Glutamatergic neuron (in vitro differentiated cells): ENCODE results near the gene AGPAT3. TPM values are rescaled to one million over a fixed set of nuclear protein-coding genes. Genes with fewer than 3 reads are reported as not detected.

ENCODE experiments used
- DNase-seq: peaks from one replicate; pipeline ENCODE4 v3.0.0; 2022
- H3K27ac Mint-ChIP-seq: one replicate; pipeline ENCODE4 v1.8.0; 2020; ENCODE audit warnings: mild to moderate bottlenecking, mixed read lengths, inconsistent platforms; ENCODE audit not compliant: unreplicated experiment
- H3K27me3 Mint-ChIP-seq: one replicate; pipeline ENCODE4 v1.8.0; 2020; ENCODE audit warnings: mild to moderate bottlenecking, moderate library complexity, mixed read lengths, inconsistent platforms; ENCODE audit not compliant: unreplicated experiment
- H3K36me3 Mint-ChIP-seq: one replicate; pipeline ENCODE4 v1.8.0; 2020; ENCODE audit warnings: mild to moderate bottlenecking, mixed read lengths, inconsistent platforms; ENCODE audit not compliant: unreplicated experiment
- H3K4me1 Mint-ChIP-seq: one replicate; pipeline ENCODE4 v1.8.0; 2020; ENCODE audit warnings: mild to moderate bottlenecking, low read depth, mixed read lengths, inconsistent platforms; ENCODE audit not compliant: unreplicated experiment
- H3K4me3 Mint-ChIP-seq: one replicate; pipeline ENCODE4 v1.8.0; 2020; ENCODE audit warnings: mild to moderate bottlenecking, mixed read lengths, inconsistent platforms; ENCODE audit not compliant: unreplicated experiment
- H3K9me3 Mint-ChIP-seq: one replicate; pipeline ENCODE4 v1.8.0; 2020; ENCODE audit warnings: mild to moderate bottlenecking, moderate library complexity, mixed read lengths, inconsistent platforms; ENCODE audit not compliant: unreplicated experiment
- CTCF ChIP-seq: fragments of 200-600 bp; sonication (generic); IDR thresholded peaks from one replicate; pipeline ENCODE4 v1.5.0; 2021; ENCODE audit not compliant: partially characterized antibody, unreplicated experiment
- total RNA-seq: library from RNA; stranded (reverse); fragmentation: NEBNext Ultra II Directional; extraction: Animal tissue kit (Norgen Biotek cat#: 25700); gene quantifications from one replicate; pipeline ENCODE4 v1.2.1, GENCODE V29; 2021; ENCODE audit not compliant: unreplicated experiment

Gene AGPAT3
- total RNA-seq, 1 donor from 2014 or later, result 12.6 TPM

- no peak for DNase-seq
- Mint-ChIP-seq H3K9me3 (peaks cover 3% of the 10 kb centered on the region), H3K4me3 (no peak overlapping the region), H3K27me3 (no peaks in the 10 kb centered on the region), H3K27ac (no peak overlapping the region), H3K4me1 (peaks cover 3% of the 10 kb centered on the region), H3K36me3 (peaks cover 5% of the 10 kb centered on the region)
- TF ChIP-seq CTCF, result no peak
Observed at GRCh38 chr21:43966946-43967512, 102.0 kb downstream of the AGPAT3 start.

GRCh38 chr21:43967981-43968380 lies 103.0 kb downstream of the AGPAT3 start:
- no peak for TF ChIP-seq CTCF
- H3K9me3 Mint-ChIP-seq, result peaks cover 4% of the 10 kb centered on the region
- DNase-seq, result no peak
- peaks cover 2% of the 10 kb centered on the region for H3K36me3 Mint-ChIP-seq
- H3K27ac Mint-ChIP-seq, result no peak overlapping the region
- H3K4me3 Mint-ChIP-seq, result no peak overlapping the region
- no peaks in the 10 kb centered on the region for H3K27me3 Mint-ChIP-seq
- peaks cover 3% of the 10 kb centered on the region for H3K4me1 Mint-ChIP-seq

- DNase-seq, result no peak
- no peak for TF ChIP-seq CTCF
- H3K36me3 Mint-ChIP-seq, result no peaks in the 10 kb centered on the region
- H3K27ac Mint-ChIP-seq, result no peak overlapping the region
- H3K4me3 Mint-ChIP-seq, result no peak overlapping the region
- H3K4me1 Mint-ChIP-seq, result peaks cover 3% of the 10 kb centered on the region
- peaks cover 2% of the 10 kb centered on the region for H3K9me3 Mint-ChIP-seq
- no peaks in the 10 kb centered on the region for H3K27me3 Mint-ChIP-seq
Observed at GRCh38 chr21:43968410-43969114, 103.5 kb downstream of the AGPAT3 start.

- Mint-ChIP-seq H3K4me3 (no peak overlapping the region), H3K27ac (no peak overlapping the region), H3K36me3 (no peaks in the 10 kb centered on the region), H3K4me1 (peaks cover 5% of the 10 kb centered on the region), H3K27me3 (no peaks in the 10 kb centered on the region), H3K9me3 (peaks cover 2% of the 10 kb centered on the region)
- no peak for TF ChIP-seq CTCF
- DNase-seq, result no peak
Observed at GRCh38 chr21:43969115-43969444, 104.1 kb downstream of the AGPAT3 start.

GRCh38 chr21:43970551-43970950 lies 105.5 kb downstream of the AGPAT3 start:
- TF ChIP-seq CTCF, result no peak
- H3K4me1 Mint-ChIP-seq, result peaks cover 15% of the 10 kb centered on the region
- no peaks in the 10 kb centered on the region for H3K36me3 Mint-ChIP-seq
- peaks cover 7% of the 10 kb centered on the region for H3K27me3 Mint-ChIP-seq
- no peak overlapping the region for H3K4me3 Mint-ChIP-seq
- no peak overlapping the region for H3K27ac Mint-ChIP-seq
- H3K9me3 Mint-ChIP-seq, result peaks cover 8% of the 10 kb centered on the region
- DNase-seq, result no peak
